GM21390 (cell line): Measurements from ENCODE around the gene BRSK2.
"Not testable (repeated sequence)": the region's sequence is repeated elsewhere in the genome, so short reads cannot be mapped to it uniquely, and the experiment has no call there.

ENCODE experiments used
- ATAC-seq: cut with Tn5 transposase; IDR thresholded peaks from one replicate; pipeline ENCODE4 v1.9.1; 2021; ENCODE audit not compliant: unreplicated experiment

The BRSK2 gene

GRCh38 chr11:1354125-1354938 is 35.4 kb upstream of the BRSK2 start:
- ATAC-seq = no peak

- ATAC-seq = no peak
Measured at GRCh38 chr11:1356007-1356435, 33.7 kb upstream of the BRSK2 start.

- no peak for ATAC-seq
Measured at GRCh38 chr11:1356478-1356960, 33.2 kb upstream of the BRSK2 start.

GRCh38 chr11:1358286-1358685 is 31.4 kb upstream of the BRSK2 start:
- no peak for ATAC-seq

GRCh38 chr11:1358931-1359330 is 30.8 kb upstream of the BRSK2 start:
- not testable (repeated sequence) for ATAC-seq

- ATAC-seq = no peak
Measured at GRCh38 chr11:1359556-1359955, 30.2 kb upstream of the BRSK2 start.

GRCh38 chr11:1360181-1360834 is 29.4 kb upstream of the BRSK2 start:
- no peak for ATAC-seq

- no peak for ATAC-seq
Measured at GRCh38 chr11:1360835-1361357, 28.8 kb upstream of the BRSK2 start.

- ATAC-seq = no peak
Measured at GRCh38 chr11:1361882-1362281, 27.9 kb upstream of the BRSK2 start.

GRCh38 chr11:1367721-1368120 is 22.0 kb upstream of the BRSK2 start:
- ATAC-seq = no peak

- ATAC-seq = no peak
Measured at GRCh38 chr11:1368216-1368615, 21.5 kb upstream of the BRSK2 start.

GRCh38 chr11:1368966-1369365 is 20.8 kb upstream of the BRSK2 start:
- no peak for ATAC-seq

- no peak for ATAC-seq
Measured at GRCh38 chr11:1369371-1370005, 20.2 kb upstream of the BRSK2 start.

- ATAC-seq = no peak
Measured at GRCh38 chr11:1370186-1371025, 19.3 kb upstream of the BRSK2 start.

- no peak for ATAC-seq
Measured at GRCh38 chr11:1371026-1371325, 18.8 kb upstream of the BRSK2 start.

- ATAC-seq = no peak
Measured at GRCh38 chr11:1371377-1371776, 18.4 kb upstream of the BRSK2 start.

- no peak for ATAC-seq
Measured at GRCh38 chr11:1371836-1372465, 17.8 kb upstream of the BRSK2 start.

GRCh38 chr11:1372660-1373059 is 17.1 kb upstream of the BRSK2 start:
- ATAC-seq = no peak

- ATAC-seq = no peak
Measured at GRCh38 chr11:1373536-1374214, 16.1 kb upstream of the BRSK2 start.
